ENCODE results near the gene VSIG10. TPM values are rescaled to one million over a fixed set of nuclear protein-coding genes. Genes with fewer than 3 reads are reported as not detected.

The VSIG10 gene
- total RNA-seq, 1 experiment from 2014 or later, result 32.6 TPM

- H3K4me1 Mint-ChIP-seq (ENCODE audit: low read depth, unreplicated experiment), result peaks cover 9% of the 10 kb centered on the region
- no TSS peak for BruUV-seq (replicated peaks)
- H3K36me3 ChIP-seq (ENCODE audit: control insufficient read depth, insufficient read depth, low read length), result no peaks in the 10 kb centered on the region
- H3K36me3 Mint-ChIP-seq (ENCODE audit: insufficient read depth, unreplicated experiment), result no peaks in the 10 kb centered on the region
- no peak overlapping the region for H3K27ac Mint-ChIP-seq (ENCODE audit: unreplicated experiment)
- H3K4me1 ChIP-seq, result peaks cover 12% of the 10 kb centered on the region
- no peak overlapping the region for H3K4me3 Mint-ChIP-seq (ENCODE audit: unreplicated experiment)
- H3K4me3 ChIP-seq (ENCODE audit: low read depth, low read length), result no peak overlapping the region
- TF ChIP-seq, protein P1, sequence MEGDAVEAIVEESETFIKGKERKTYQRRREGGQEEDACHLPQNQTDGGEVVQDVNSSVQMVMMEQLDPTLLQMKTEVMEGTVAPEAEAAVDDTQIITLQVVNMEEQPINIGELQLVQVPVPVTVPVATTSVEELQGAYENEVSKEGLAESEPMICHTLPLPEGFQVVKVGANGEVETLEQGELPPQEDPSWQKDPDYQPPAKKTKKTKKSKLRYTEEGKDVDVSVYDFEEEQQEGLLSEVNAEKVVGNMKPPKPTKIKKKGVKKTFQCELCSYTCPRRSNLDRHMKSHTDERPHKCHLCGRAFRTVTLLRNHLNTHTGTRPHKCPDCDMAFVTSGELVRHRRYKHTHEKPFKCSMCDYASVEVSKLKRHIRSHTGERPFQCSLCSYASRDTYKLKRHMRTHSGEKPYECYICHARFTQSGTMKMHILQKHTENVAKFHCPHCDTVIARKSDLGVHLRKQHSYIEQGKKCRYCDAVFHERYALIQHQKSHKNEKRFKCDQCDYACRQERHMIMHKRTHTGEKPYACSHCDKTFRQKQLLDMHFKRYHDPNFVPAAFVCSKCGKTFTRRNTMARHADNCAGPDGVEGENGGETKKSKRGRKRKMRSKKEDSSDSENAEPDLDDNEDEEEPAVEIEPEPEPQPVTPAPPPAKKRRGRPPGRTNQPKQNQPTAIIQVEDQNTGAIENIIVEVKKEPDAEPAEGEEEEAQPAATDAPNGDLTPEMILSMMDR (IDR thresholded peaks at IDR 0.05; ENCODE audit: insufficient read depth in 1 of 2, low read depth in 1 of 2, low read length in 1 of 2, severe bottlenecking in 1 of 2, unreplicated experiment in 1 of 2), result no peak
- no peaks in the 10 kb centered on the region for H3K9me3 ChIP-seq
- H3K9me3 Mint-ChIP-seq (ENCODE audit: unreplicated experiment), result no peaks in the 10 kb centered on the region
- no peak for DNase-seq
- POLR2A ChIA-PET, result interaction anchor here (0.5 kb wide), 1 partner anchor 22 kb away, joined by 3 read pairs; no protein-coding TSS in a partner anchor
- intact Hi-C loops (cut with micrococcal nuclease; ENCODE audit: unreplicated experiment), result no loop called here
- H3K27me3 ChIP-seq (replicated peaks; ENCODE audit: control insufficient read depth, insufficient read depth, low read length), result no peaks in the 10 kb centered on the region
- no peaks in the 10 kb centered on the region for H3K27me3 Mint-ChIP-seq (ENCODE audit: insufficient read depth, unreplicated experiment)
- CTCF ChIA-PET, result no interaction called here
Measured at GRCh38 chr12:118119449-118119879, 15.7 kb upstream of the VSIG10 start.

GRCh38 chr12:118109088-118109487 lies 5.3 kb upstream of the VSIG10 start:
- intact Hi-C loops (cut with micrococcal nuclease; ENCODE audit: unreplicated experiment), result no loop called here
- Histone ChIP-seq H3K27me3 (replicated peaks; ENCODE audit: control insufficient read depth, insufficient read depth, low read length) (no peaks in the 10 kb centered on the region), H3K9me3 (no peaks in the 10 kb centered on the region), H3K4me1 (peaks cover 12% of the 10 kb centered on the region; the same call in 1 of the 2 replicates), H3K36me3 (ENCODE audit: control insufficient read depth, insufficient read depth, low read length) (no peaks in the 10 kb centered on the region), H3K4me3 (ENCODE audit: low read depth, low read length) (no peak overlapping the region)
- TF ChIP-seq, protein P1 (IDR thresholded peaks at IDR 0.05; ENCODE audit: insufficient read depth in 1 of 2, low read depth in 1 of 2, low read length in 1 of 2, severe bottlenecking in 1 of 2, unreplicated experiment in 1 of 2), result no peak
- H3K4me1 Mint-ChIP-seq (ENCODE audit: low read depth, unreplicated experiment), result no peaks in the 10 kb centered on the region
- H3K27me3 Mint-ChIP-seq (ENCODE audit: insufficient read depth, unreplicated experiment), result no peaks in the 10 kb centered on the region
- DNase-seq, result no peak
- H3K27ac Mint-ChIP-seq (ENCODE audit: unreplicated experiment), result no peak overlapping the region
- H3K36me3 Mint-ChIP-seq (ENCODE audit: insufficient read depth, unreplicated experiment), result no peaks in the 10 kb centered on the region
- CTCF ChIA-PET, result no interaction called here
- no peak overlapping the region for H3K4me3 Mint-ChIP-seq (ENCODE audit: unreplicated experiment)
- POLR2A ChIA-PET, result no interaction called here
- no TSS peak for BruUV-seq (replicated peaks)
- no peaks in the 10 kb centered on the region for H3K9me3 Mint-ChIP-seq (ENCODE audit: unreplicated experiment)

DNA sequence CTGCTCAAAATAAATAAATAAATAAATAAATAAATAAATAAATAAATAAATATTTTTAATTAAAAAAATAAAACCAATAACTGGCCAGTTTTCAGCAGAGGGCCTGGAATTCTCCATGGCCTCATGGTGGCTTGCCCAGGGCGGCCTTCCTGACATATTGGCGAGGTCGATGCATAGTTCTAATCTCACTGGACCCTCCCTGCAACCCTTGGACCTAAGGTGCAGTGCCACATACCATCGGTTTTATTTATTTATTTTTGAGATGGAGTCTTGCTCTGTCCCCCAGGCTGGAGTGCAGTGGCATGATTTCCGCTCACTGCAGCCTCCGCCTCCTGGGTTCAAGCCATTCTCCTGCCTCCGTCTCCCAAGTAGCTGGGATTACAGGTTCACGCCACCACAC lies 3.9 kb upstream of the VSIG10 start:
- Mint-ChIP-seq H3K36me3 (ENCODE audit: insufficient read depth, unreplicated experiment) (no peaks in the 10 kb centered on the region), H3K4me3 (ENCODE audit: unreplicated experiment) (no peak overlapping the region), H3K4me1 (ENCODE audit: low read depth, unreplicated experiment) (no peaks in the 10 kb centered on the region), H3K27ac (ENCODE audit: unreplicated experiment) (no peak overlapping the region), H3K27me3 (ENCODE audit: insufficient read depth, unreplicated experiment) (no peaks in the 10 kb centered on the region), H3K9me3 (ENCODE audit: unreplicated experiment) (no peaks in the 10 kb centered on the region)
- Histone ChIP-seq H3K4me3 (ENCODE audit: low read depth, low read length) (no peak overlapping the region), H3K9me3 (no peaks in the 10 kb centered on the region), H3K27me3 (replicated peaks; ENCODE audit: control insufficient read depth, insufficient read depth, low read length) (no peaks in the 10 kb centered on the region), H3K4me1 (peaks cover 13% of the 10 kb centered on the region), H3K36me3 (ENCODE audit: control insufficient read depth, insufficient read depth, low read length) (no peaks in the 10 kb centered on the region)
- CTCF ChIA-PET, result no interaction called here
- TF ChIP-seq, protein P1 (IDR thresholded peaks at IDR 0.05; ENCODE audit: insufficient read depth in 1 of 2, low read depth in 1 of 2, low read length in 1 of 2, severe bottlenecking in 1 of 2, unreplicated experiment in 1 of 2), result no peak
- no TSS peak for BruUV-seq (replicated peaks)
- intact Hi-C loops (cut with micrococcal nuclease; ENCODE audit: unreplicated experiment), result no loop called here
- POLR2A ChIA-PET, result no interaction called here
- DNase-seq, result no peak

All from Caco-2 (cell line).